Neural progenitor cell (in vitro differentiated cells): ENCODE results near the gene CTU1. TPM values are rescaled to one million over a fixed set of nuclear protein-coding genes. Genes with fewer than 3 reads are reported as not detected.

Experiments
- DNase-seq: peaks from one replicate; pipeline ENCODE4 v3.0.0-alpha.2; 2016; ENCODE audit warnings: low spot score
- H2AFZ ChIP-seq: fragments of 200-600 bp; sonication (generic); replicated peaks from 2 replicates; pipeline ENCODE4 v1.6.1; 2016; ENCODE audit warnings: antibody characterized with exemption
- H3F3A ChIP-seq: fragments of 200-600 bp; sonication (generic); 2 replicates; pipeline ENCODE4 v1.6.1; 2016; ENCODE audit warnings: antibody characterized with exemption, low read depth
- H3K27ac ChIP-seq: fragments of 200-600 bp; sonication (generic); 2 replicates; pipeline ENCODE4 v1.5.1; 2016; ENCODE audit warnings: mild to moderate bottlenecking
- H3K27me3 ChIP-seq: fragments of 200-600 bp; sonication (generic); 2 replicates; pipeline ENCODE4 v1.6.1; 2016; ENCODE audit warnings: mild to moderate bottlenecking, moderate library complexity
- H3K36me3 ChIP-seq: fragments of 200-600 bp; sonication (generic); 2 replicates; pipeline ENCODE4 v1.5.1; 2016
- H3K4me1 ChIP-seq: fragments of 200-600 bp; sonication (generic); 2 replicates; pipeline ENCODE4 v1.6.1; 2016; ENCODE audit warnings: mixed run types
- H3K4me2 ChIP-seq: fragments of 200-600 bp; sonication (generic); 2 replicates; pipeline ENCODE4 v1.6.1; 2016
- H3K4me3 ChIP-seq: fragments of 200-600 bp; sonication (generic); 2 replicates; pipeline ENCODE4 v1.5.1; 2016
- H3K79me2 ChIP-seq: fragments of 200-600 bp; sonication (generic); 2 replicates; pipeline ENCODE4 v1.6.1; 2016; ENCODE audit warnings: low read depth
- H3K9ac ChIP-seq: fragments of 200-600 bp; sonication (generic); 2 replicates; pipeline ENCODE4 v1.6.1; 2016
- H3K9me3 ChIP-seq: fragments of 200-600 bp; sonication (generic); 2 replicates; pipeline ENCODE4 v1.5.1; 2016; ENCODE audit warnings: low read depth
- H4K20me1 ChIP-seq: fragments of 200-600 bp; sonication (generic); 2 replicates; pipeline ENCODE4 v1.6.1; 2016; ENCODE audit warnings: low read depth
- H3K27ac Mint-ChIP-seq: 3 replicates; pipeline ENCODE4 v1.8.0; 2021; ENCODE audit warnings: mixed read lengths
- H3K27me3 Mint-ChIP-seq: 2 replicates; pipeline ENCODE4 v1.8.0; 2022; ENCODE audit warnings: low read depth, mild to moderate bottlenecking, inconsistent platforms, moderate library complexity, mixed read lengths; ENCODE audit not compliant: insufficient read depth
- H3K36me3 Mint-ChIP-seq: 3 replicates; pipeline ENCODE4 v1.8.0; 2021; ENCODE audit warnings: mixed read lengths
- H3K4me1 Mint-ChIP-seq: 3 replicates; pipeline ENCODE4 v1.8.0; 2021; ENCODE audit warnings: mixed read lengths
- H3K4me3 Mint-ChIP-seq: 3 replicates; pipeline ENCODE4 v1.8.0; 2021; ENCODE audit warnings: mild to moderate bottlenecking, moderate library complexity, mixed read lengths
- H3K9me3 Mint-ChIP-seq: 3 replicates; pipeline ENCODE4 v1.8.0; 2020; ENCODE audit warnings: mixed read lengths
- CTCF ChIP-seq: fragments of 200-600 bp; sonication (generic); IDR thresholded peaks from 2 replicates; pipeline ENCODE4 v1.5.1; 2017; ENCODE audit warnings: antibody characterized with exemption, mild to moderate bottlenecking
- EZH2 ChIP-seq: fragments of 200-600 bp; sonication (generic); IDR thresholded peaks from 2 replicates; pipeline ENCODE4 v1.6.1; 2017; ENCODE audit warnings: antibody characterized with exemption, mild to moderate bottlenecking, moderate library complexity
- EZH2phosphoT487 ChIP-seq: fragments of 200-600 bp; sonication (generic); IDR thresholded peaks from 2 replicates; pipeline ENCODE4 v1.6.1; 2017; ENCODE audit warnings: antibody characterized with exemption
- total RNA-seq: library from RNA; depleted of rRNA; stranded (reverse); fragments of >200 nt; gene quantifications from 2 replicates; pipeline ENCODE4 v1.2.3, GENCODE V29; 2015; ENCODE audit warnings: low replicate concordance

CTU1 gene
- total RNA-seq, 1 donor from 2014 or later: 0.24 TPM

- peaks cover 11% of the 10 kb centered on the region for H3K27me3 ChIP-seq
- H3K9ac ChIP-seq: no peak overlapping the region
- no peaks in the 10 kb centered on the region for H4K20me1 ChIP-seq
- H3K36me3 Mint-ChIP-seq: no peaks in the 10 kb centered on the region
- no peak for DNase-seq
- no peak overlapping the region for H3K27ac ChIP-seq
- H3K4me2 ChIP-seq: no peak overlapping the region
- H3K9me3 ChIP-seq: no peaks in the 10 kb centered on the region
- no peaks in the 10 kb centered on the region for H3K9me3 Mint-ChIP-seq
- H3K4me3 ChIP-seq: no peak overlapping the region
- H3K27ac Mint-ChIP-seq: no peak overlapping the region
- H3K79me2 ChIP-seq: no peaks in the 10 kb centered on the region
- no peak overlapping the region for H2AFZ ChIP-seq
- H3K27me3 Mint-ChIP-seq: peaks cover 20% of the 10 kb centered on the region
- no peaks in the 10 kb centered on the region for H3K4me1 Mint-ChIP-seq
- no peaks in the 10 kb centered on the region for H3F3A ChIP-seq
- no peak overlapping the region for H3K4me3 Mint-ChIP-seq
- H3K36me3 ChIP-seq: no peaks in the 10 kb centered on the region
- H3K4me1 ChIP-seq: no peaks in the 10 kb centered on the region
- no peak for TF ChIP-seq EZH2phosphoT487
- TF ChIP-seq CTCF: no peak
- no peak for TF ChIP-seq EZH2
These were observed 48.5 kb downstream of the CTU1 start for GRCh38 chr19:51059715-51060114.

GRCh38 chr19:51055866-51056265 is 52.3 kb downstream of the CTU1 start:
- H3K27me3 Mint-ChIP-seq: peaks cover 22% of the 10 kb centered on the region

More at GRCh38 chr19:51055866-51056265, 52.3 kb downstream of the CTU1 start:
- Histone ChIP-seq H3K4me2 (no peak overlapping the region), H3K27ac (no peak overlapping the region), H3K4me1 (no peaks in the 10 kb centered on the region), H2AFZ (no peak overlapping the region), H4K20me1 (no peaks in the 10 kb centered on the region), H3K9ac (no peak overlapping the region), H3K79me2 (no peaks in the 10 kb centered on the region), H3K9me3 (no peaks in the 10 kb centered on the region), H3K36me3 (no peaks in the 10 kb centered on the region), H3F3A (no peaks in the 10 kb centered on the region), H3K4me3 (no peak overlapping the region), H3K27me3 (no peaks in the 10 kb centered on the region)
- DNase-seq: no peak
- no peak overlapping the region for H3K4me3 Mint-ChIP-seq
- H3K4me1 Mint-ChIP-seq: peaks cover 7% of the 10 kb centered on the region
- no peak overlapping the region for H3K27ac Mint-ChIP-seq
- no peak for TF ChIP-seq CTCF
- TF ChIP-seq EZH2: no peak
- TF ChIP-seq EZH2phosphoT487: no peak
- H3K36me3 Mint-ChIP-seq: no peaks in the 10 kb centered on the region
- H3K9me3 Mint-ChIP-seq: no peaks in the 10 kb centered on the region

Other genes with a start within 250 kb of the CTU1 start
- gene KLK2, start 235.0 kb downstream of the CTU1 start, total RNA-seq: not detected in 2 replicates
- gene KLK4, start 197.0 kb downstream of the CTU1 start, total RNA-seq: 0.68 TPM in 1 of 2 replicates, not detected in the other
- not detected in 2 replicates for gene KLK5, start 155.4 kb downstream of the CTU1 start, total RNA-seq
- gene KLK6, start 138.8 kb downstream of the CTU1 start, total RNA-seq: not detected in 2 replicates
- gene KLK7, start 124.5 kb downstream of the CTU1 start, total RNA-seq: 0.28 and 0.36 TPM in 2 replicates
- gene KLK8, start 106.8 kb downstream of the CTU1 start, total RNA-seq: 0.46 TPM in 1 of 2 replicates, not detected in the other
- 1.9 TPM in 1 of 2 replicates, not detected in the other for gene KLK10, start 88.7 kb downstream of the CTU1 start, total RNA-seq
- gene KLK11, start 81.8 kb downstream of the CTU1 start, total RNA-seq: not detected in 2 replicates
- gene KLK12, start 73.4 kb downstream of the CTU1 start, total RNA-seq: not detected in 2 replicates
- gene KLK13, start 43.3 kb downstream of the CTU1 start, total RNA-seq: not detected in 2 replicates
- not detected in 2 replicates for gene KLK14, start 25.5 kb downstream of the CTU1 start, total RNA-seq
- gene SIGLEC9, start 16.5 kb upstream of the CTU1 start, total RNA-seq: not detected in 2 replicates
- not detected in 2 replicates for gene SIGLEC7, start 33.9 kb upstream of the CTU1 start, total RNA-seq
- not detected in 2 replicates for gene CD33, start 116.7 kb upstream of the CTU1 start, total RNA-seq
- gene SIGLECL1, start 142.7 kb upstream of the CTU1 start, total RNA-seq: not detected in 2 replicates
- gene IGLON5, start 203.2 kb upstream of the CTU1 start, total RNA-seq: 5.4 and 15.8 TPM in 2 replicates
- gene VSIG10L, start 233.7 kb upstream of the CTU1 start, total RNA-seq: 2.7 and 6.0 TPM in 2 replicates